H1 (cell line): ENCODE measurements around the gene NELFCD. TPM values are rescaled to one million over a fixed set of nuclear protein-coding genes. Genes with fewer than 3 reads are reported as not detected.

Experiments used
- CTCF ChIA-PET: fragments of 300-600 bp; sonication (Branson Sonifier 250); formaldehyde crosslinking; loops from one replicate; lab custom pipeline; 2021; ENCODE audit not compliant: partially characterized antibody; lab: Charles Lee
- POLR2A ChIA-PET: fragments of 300-600 bp; sonication (Branson Sonifier 250); formaldehyde crosslinking; loops from one replicate; lab custom pipeline; 2021; ENCODE audit warnings: inconsistent platforms; ENCODE audit not compliant: partially characterized antibody; lab: Charles Lee
- DNase-seq, 2 experiments: peaks; one replicate each; pipeline versions ENCODE4 v3.0.0 to v3.0.0-alpha.2; 2010 to 2022; ENCODE audit warnings: low spot score in 2 of 2, low read depth in 1 of 2, mixed read lengths in 1 of 2
- FAIRE-seq: peaks from 2 replicates; lab custom pipeline; 2011; peaks lifted over from hg19 to GRCh38; lab: Jason Lieb, UNC
- H2AFZ ChIP-seq: 2 replicates; pipeline ENCODE4 v1.8.1; 2012; ENCODE audit warnings: low read length, inconsistent platforms
- H2AK5ac ChIP-seq: 2 replicates; pipeline ENCODE4 v1.6.1; 2013; ENCODE audit warnings: low read depth, low read length
- H2BK120ac ChIP-seq: replicated peaks from 2 replicates; pipeline ENCODE3; 2013; ENCODE audit warnings: low read depth, low read length, inconsistent platforms
- H2BK12ac ChIP-seq: 2 replicates; pipeline ENCODE4 v1.6.1; 2013; ENCODE audit warnings: low read depth, low read length
- H2BK15ac ChIP-seq: 2 replicates; pipeline ENCODE4 v1.6.1; 2013; ENCODE audit warnings: low read length
- H2BK20ac ChIP-seq: 2 replicates; pipeline ENCODE4 v1.6.1; 2013; ENCODE audit warnings: low read length
- H2BK5ac ChIP-seq: 2 replicates; pipeline ENCODE4 v1.6.1; 2013; ENCODE audit warnings: low read depth, low read length
- H3K14ac ChIP-seq: 2 replicates; pipeline ENCODE4 v1.6.1; 2013; ENCODE audit warnings: inconsistent platforms; ENCODE audit not compliant: insufficient read length
- H3K18ac ChIP-seq: 2 replicates; pipeline ENCODE4 v1.6.1; 2013; ENCODE audit warnings: low read length; ENCODE audit errors: extremely low read depth
- H3K23ac ChIP-seq: 2 replicates; pipeline ENCODE4 v1.6.1; 2013; ENCODE audit warnings: inconsistent platforms; ENCODE audit not compliant: insufficient read length
- H3K23me2 ChIP-seq: 2 replicates; pipeline ENCODE4 v1.6.1; 2013; ENCODE audit warnings: low read depth, low read length
- H3K27ac ChIP-seq: 2 replicates; pipeline ENCODE4 v1.6.1; 2011; ENCODE audit warnings: low read depth, low read length, inconsistent platforms
- H3K27me3 ChIP-seq, 4 experiments: replicated peaks in 1 of 4; 1 replicate in 1 of 4; 2 replicates in 3 of 4; pipeline versions ENCODE4 v1.6.1 to v1.8.1; 2011 to 2013; ENCODE audit warnings: low read length in 3 of 4, mild to moderate bottlenecking in 3 of 4, inconsistent platforms in 2 of 4, mixed read lengths in 2 of 4, moderate library complexity in 1 of 4; ENCODE audit not compliant: control insufficient read depth in 3 of 4, insufficient read depth in 3 of 4; ENCODE audit errors: extremely low read depth in 1 of 4
- H3K36me3 ChIP-seq, 4 experiments: 2 replicates each; pipeline versions ENCODE4 v1.6.1 to v1.8.1; 2011 to 2013; ENCODE audit warnings: mild to moderate bottlenecking in 4 of 4, low read length in 3 of 4, moderate library complexity in 2 of 4, control low read depth in 1 of 4, inconsistent platforms in 1 of 4; ENCODE audit not compliant: insufficient read depth in 4 of 4, control insufficient read depth in 2 of 4
- H3K4ac ChIP-seq: replicated peaks from 2 replicates; pipeline ENCODE3; 2013; ENCODE audit warnings: low read length, low read depth, mixed read lengths, inconsistent platforms; ENCODE audit not compliant: insufficient read length
- H3K4me1 ChIP-seq, 4 experiments: replicated peaks in 1 of 4; 1 replicate in 1 of 4; 2 replicates in 3 of 4; pipeline versions ENCODE4 v1.6.1 to v1.8.1; 2011 to 2013; ENCODE audit warnings: low read length in 3 of 4, inconsistent platforms in 2 of 4, mixed read lengths in 1 of 4; ENCODE audit not compliant: insufficient read depth in 4 of 4, control insufficient read depth in 3 of 4
- H3K4me2 ChIP-seq, 2 experiments: 2 replicates each; pipeline versions ENCODE4 v1.6.1 to v1.8.1; 2011 to 2013; ENCODE audit warnings: low read depth in 2 of 2, low read length in 2 of 2, control low read depth in 1 of 2, inconsistent platforms in 1 of 2, mild to moderate bottlenecking in 1 of 2; ENCODE audit not compliant: insufficient read depth in 1 of 2
- H3K4me3 ChIP-seq, 4 experiments: fragments of 200-600, 300-600 bp in 1 of 4; sonication (generic), shearing (Covaris generic), sonication (Bioruptor Twin) in 1 of 4; 2 replicates each; pipeline versions ENCODE4 v1.5.1 to v1.8.1; 2011 to 2016; ENCODE audit warnings: low read length in 4 of 4, low read depth in 3 of 4, control low read depth in 2 of 4, inconsistent platforms in 2 of 4, mild to moderate bottlenecking in 2 of 4, mixed read lengths in 1 of 4, moderate library complexity in 1 of 4; ENCODE audit not compliant: insufficient read depth in 2 of 4; ENCODE audit errors: extremely low read depth in 1 of 4
- H3K56ac ChIP-seq: replicated peaks from 2 replicates; pipeline ENCODE3; 2013; ENCODE audit warnings: low read depth, mild to moderate bottlenecking, mixed read lengths, low read length, inconsistent platforms; ENCODE audit not compliant: insufficient read length
- H3K79me1 ChIP-seq: 2 replicates; pipeline ENCODE4 v1.6.1; 2013; ENCODE audit warnings: low read depth, low read length, control low read depth
- H3K79me2 ChIP-seq, 2 experiments: 2 replicates each; pipeline versions ENCODE4 v1.6.1 to v1.8.1; 2012 to 2013; ENCODE audit warnings: low read length in 2 of 2, mild to moderate bottlenecking in 2 of 2, inconsistent platforms in 1 of 2; ENCODE audit not compliant: insufficient read depth in 2 of 2, control insufficient read depth in 1 of 2
- H3K9ac ChIP-seq, 4 experiments: replicated peaks in 1 of 4; 1 replicate in 1 of 4; 2 replicates in 3 of 4; pipeline versions ENCODE4 v1.6.1 to v1.8.1; 2011 to 2013; ENCODE audit warnings: low read depth in 3 of 4, low read length in 3 of 4, control low read depth in 2 of 4, mild to moderate bottlenecking in 2 of 4, moderate library complexity in 2 of 4, inconsistent platforms in 1 of 4; ENCODE audit errors: extremely low read depth in 1 of 4
- H3K9me3 ChIP-seq, 2 experiments: 2 replicates each; pipeline versions ENCODE4 v1.6.1 to v1.8.1; 2012 to 2013; ENCODE audit warnings: mild to moderate bottlenecking in 2 of 2, moderate library complexity in 2 of 2, control low read depth in 1 of 2, inconsistent platforms in 1 of 2, low read depth in 1 of 2, low read length in 1 of 2, mixed read lengths in 1 of 2; ENCODE audit not compliant: insufficient read depth in 2 of 2
- H4K20me1 ChIP-seq, 2 experiments: replicated peaks in 1 of 2; 2 replicates each; pipeline versions ENCODE3 to v1.8.1; 2011 to 2013; ENCODE audit warnings: inconsistent platforms in 2 of 2, low read length in 2 of 2, mild to moderate bottlenecking in 1 of 2; ENCODE audit not compliant: insufficient read depth in 2 of 2, control insufficient read depth in 1 of 2
- H4K5ac ChIP-seq: 2 replicates; pipeline ENCODE4 v1.6.1; 2013; ENCODE audit warnings: low read length, low read depth, mixed read lengths, inconsistent platforms; ENCODE audit not compliant: insufficient read length
- H4K8ac ChIP-seq: 2 replicates; pipeline ENCODE4 v1.8.0; 2013; ENCODE audit warnings: mild to moderate bottlenecking, moderate library complexity, low read length, inconsistent platforms; ENCODE audit not compliant: insufficient read depth; ENCODE audit errors: extremely low read depth
- H4K91ac ChIP-seq: replicated peaks from 2 replicates; pipeline ENCODE3; 2013; ENCODE audit warnings: low read length, mixed read lengths, inconsistent platforms; ENCODE audit not compliant: insufficient read length
- BACH1 ChIP-seq: IDR thresholded peaks from 2 replicates; pipeline ENCODE4 v1.6.1; 2012; ENCODE audit warnings: low read length, improper control_type of control experiment
- CBX5 ChIP-seq: fragments of 300-800, 300-1000 bp; sonication (generic); IDR thresholded peaks from 2 replicates; pipeline ENCODE4 v1.7.1; 2016; ENCODE audit warnings: antibody characterized with exemption, low read length, low read depth
- CEBPB ChIP-seq: IDR thresholded peaks from 2 replicates; pipeline ENCODE4 v1.6.1; 2012; ENCODE audit warnings: low read depth, low read length
- CHD1 ChIP-seq: IDR thresholded peaks from 2 replicates; pipeline ENCODE4 v1.6.1; 2012; ENCODE audit warnings: low read depth, low read length, improper control_type of control experiment
- EZH2 ChIP-seq: fragments of 200-600 bp; sonication (generic); IDR thresholded peaks from 2 replicates; pipeline ENCODE4 v1.7.1; 2012; ENCODE audit warnings: low read depth, mild to moderate bottlenecking, moderate library complexity, low read length, inconsistent platforms; ENCODE audit not compliant: severe bottlenecking
- PHF8 ChIP-seq: fragments of 200-600 bp; sonication (generic); conservative IDR thresholded peaks from 2 replicates; pipeline ENCODE4 v1.7.1; 2012; ENCODE audit warnings: low read depth, mild to moderate bottlenecking, inconsistent platforms, low read length, moderate library complexity
- SIN3A ChIP-seq, 2 experiments: IDR thresholded peaks in 1 of 2; conservative IDR thresholded peaks in 1 of 2; 2 replicates each; pipeline ENCODE4 v1.6.1; 2011 to 2012; ENCODE audit warnings: low read length in 2 of 2, improper control_type of control experiment in 1 of 2, low read depth in 1 of 2, mild to moderate bottlenecking in 1 of 2
- SIX5 ChIP-seq: IDR thresholded peaks from 2 replicates; pipeline ENCODE4 v1.6.1; 2011; ENCODE audit warnings: mild to moderate bottlenecking, low read depth, low read length
- SUZ12 ChIP-seq: fragments of 200-600 bp; sonication (generic); IDR thresholded peaks from 2 replicates; pipeline ENCODE4 v1.6.1; 2012; ENCODE audit warnings: mild to moderate bottlenecking, inconsistent platforms, low read length, moderate library complexity, mixed read lengths
- TEAD4 ChIP-seq: IDR thresholded peaks from 2 replicates; pipeline ENCODE4 v1.6.1; 2012; ENCODE audit warnings: low read depth, low read length, inconsistent platforms, mixed read lengths
- WGBS, 2 experiments: shearing (Covaris generic) in 1 of 2; methylation state at CpG; one replicate each; pipeline versions ENCODE4 v1.1.6 to v1.1.7; 2013 to 2015; ENCODE audit warnings: low lambda C conversion rate in 2 of 2, mixed read lengths in 2 of 2, inconsistent platforms in 1 of 2, low coverage in 1 of 2, missing lambda C conversion rate in 1 of 2; ENCODE audit not compliant: insufficient replicate concordance in 2 of 2, insufficient coverage in 1 of 2, insufficient read length in 1 of 2; ENCODE audit errors: extremely low coverage in 1 of 2, missing lambda C conversion rate in 1 of 2; 5-methylcytosine and 5-hydroxymethylcytosine counted together
- polyA plus RNA-seq, 7 experiments: library from polyadenylated mRNA; depleted of rRNA in 3 of 7; stranded (reverse) in 5 of 7; unstranded in 2 of 7; fragments of >200 nt in 5 of 7; fragments of 200-250 nt in 2 of 7; gene quantifications; 1 replicate in 5 of 7; 2 replicates in 1 of 7; 4 replicates in 1 of 7; pipeline versions ENCODE4 v1.2.1 to v1.2.3, GENCODE V29; 2011 to 2013; ENCODE audit warnings: missing spikeins in 2 of 7, mixed read lengths in 2 of 7
- total RNA-seq: library from RNA; stranded (reverse); fragmentation: NEBNext Ultra II Directional; extraction: Animal tissue kit (Norgen Biotek cat#: 25700); gene quantifications from 2 replicates; pipeline ENCODE4 v1.2.1, GENCODE V29; 2021
- TF ChIP-seq, protein P1 (sequence below), 3 experiments: IDR thresholded peaks; 1 replicate in 2 of 3; 2 replicates in 1 of 3; pipeline versions ENCODE4 v1.5.1 to v1.6.1; 2011; ENCODE audit warnings: low read length in 3 of 3, mild to moderate bottlenecking in 3 of 3, inconsistent platforms in 2 of 3, low read depth in 1 of 3, moderate library complexity in 1 of 3; ENCODE audit not compliant: insufficient read depth in 1 of 3; ENCODE audit errors: control extremely low read depth in 1 of 3

The NELFCD gene
- total and polyA plus RNA-seq, 2 of the 8 experiments (the other 6 are each of a cell fraction or from before 2014, with no cell fraction given) = 35.5 to 59.6 TPM

DNA sequence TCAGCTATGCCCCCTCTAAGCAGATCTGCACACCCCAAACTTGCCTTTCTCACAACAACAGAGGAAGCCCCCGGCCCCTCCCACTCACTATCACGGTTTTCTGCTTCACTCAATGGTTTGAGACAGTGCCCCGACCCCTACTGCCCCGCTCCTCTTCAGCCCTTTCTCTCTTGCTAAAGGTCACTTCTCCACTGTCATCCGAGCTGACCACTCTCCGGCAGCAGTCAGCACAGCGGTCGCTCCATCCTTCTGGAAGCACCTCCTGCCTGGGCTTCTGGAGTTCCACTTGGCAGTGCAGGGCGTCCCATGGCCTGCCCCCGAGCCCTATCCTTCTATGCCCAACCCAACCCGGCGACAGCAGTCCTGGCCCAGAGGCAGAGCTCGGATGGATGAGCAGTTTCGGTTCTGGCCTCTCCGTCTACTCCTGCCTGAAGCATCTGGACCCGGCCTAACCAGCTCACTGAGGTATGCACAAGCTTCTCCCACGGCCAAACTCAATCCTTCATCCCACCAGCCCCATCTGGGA lies 21.9 kb downstream of the NELFCD start:
- Histone ChIP-seq H2AK5ac (no peak overlapping the region), H4K8ac (no peak overlapping the region), H3K79me1 (no peaks in the 10 kb centered on the region), H3K4me3 (no peak overlapping the region), H3K79me2 (no peaks in the 10 kb centered on the region), H4K5ac (no peak overlapping the region), H3K9me3 (no peaks in the 10 kb centered on the region), H2BK20ac (no peak overlapping the region), H3K36me3 (no peaks in the 10 kb centered on the region), H3K23me2 (peaks cover 2% of the 10 kb centered on the region; the same call in 1 of the 2 replicates), H3K27ac (no peak overlapping the region), H3K18ac (no peak overlapping the region), H4K20me1 (peaks cover 0 to 6% of the 10 kb centered on the region in 2 experiments), H4K91ac (no peak overlapping the region), H2BK5ac (no peak overlapping the region), H3K4ac (no peak overlapping the region), H2BK15ac (no peak overlapping the region), H2BK120ac (no peak overlapping the region), H3K9ac (no peak overlapping the region), H3K27me3 (peaks cover 0 to 6% (median 2%) of the 10 kb centered on the region in 4 experiments; a peak in 3 of 7 replicates), H3K4me2 (no peak overlapping the region), H3K56ac (no peak overlapping the region), H3K23ac (no peak overlapping the region), H2BK12ac (no peak overlapping the region), H3K4me1 (peaks cover 0 to 8% (median 5%) of the 10 kb centered on the region in 4 experiments; a peak in 3 of 7 replicates), H3K14ac (no peak overlapping the region), H2AFZ (no peak overlapping the region)
- no peak for FAIRE-seq
- CTCF ChIA-PET = interaction anchor here (0.8 kb wide), 1 partner anchor 219 kb away, joined by 4 read pairs; no protein-coding TSS in a partner anchor
- DNase-seq = no peak
- 87% methylated on average over 17 of the region's 17 CpGs; no CpG with 5 or more reads in 1 of the 2 experiments for WGBS, 2 experiments
- POLR2A ChIA-PET = interaction anchor here (2.0 kb wide), 1 partner anchor 10 kb away, joined by 6 read pairs; no protein-coding TSS in a partner anchor
- no peak for TF ChIP-seq EZH2
- no peak for TF ChIP-seq CHD1
- TF ChIP-seq CEBPB = no peak
- no peak for TF ChIP-seq BACH1
- TF ChIP-seq SIN3A (conservative IDR thresholded peaks at IDR 0.05 in 1 of 2, IDR thresholded peaks at IDR 0.05 in 1 of 2; ENCODE audit: low read depth in 1 of 2, low read length in 2 of 2) = no peak
- TF ChIP-seq CBX5 = no peak
- TF ChIP-seq, protein P1, sequence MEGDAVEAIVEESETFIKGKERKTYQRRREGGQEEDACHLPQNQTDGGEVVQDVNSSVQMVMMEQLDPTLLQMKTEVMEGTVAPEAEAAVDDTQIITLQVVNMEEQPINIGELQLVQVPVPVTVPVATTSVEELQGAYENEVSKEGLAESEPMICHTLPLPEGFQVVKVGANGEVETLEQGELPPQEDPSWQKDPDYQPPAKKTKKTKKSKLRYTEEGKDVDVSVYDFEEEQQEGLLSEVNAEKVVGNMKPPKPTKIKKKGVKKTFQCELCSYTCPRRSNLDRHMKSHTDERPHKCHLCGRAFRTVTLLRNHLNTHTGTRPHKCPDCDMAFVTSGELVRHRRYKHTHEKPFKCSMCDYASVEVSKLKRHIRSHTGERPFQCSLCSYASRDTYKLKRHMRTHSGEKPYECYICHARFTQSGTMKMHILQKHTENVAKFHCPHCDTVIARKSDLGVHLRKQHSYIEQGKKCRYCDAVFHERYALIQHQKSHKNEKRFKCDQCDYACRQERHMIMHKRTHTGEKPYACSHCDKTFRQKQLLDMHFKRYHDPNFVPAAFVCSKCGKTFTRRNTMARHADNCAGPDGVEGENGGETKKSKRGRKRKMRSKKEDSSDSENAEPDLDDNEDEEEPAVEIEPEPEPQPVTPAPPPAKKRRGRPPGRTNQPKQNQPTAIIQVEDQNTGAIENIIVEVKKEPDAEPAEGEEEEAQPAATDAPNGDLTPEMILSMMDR (IDR thresholded peaks at IDR 0.05; ENCODE audit: control extremely low read depth in 1 of 3, insufficient read depth in 1 of 3, low read depth in 1 of 3, low read length in 3 of 3) = no peak
- no peak for TF ChIP-seq PHF8
- TF ChIP-seq SUZ12 = no peak
- no peak for TF ChIP-seq SIX5
- TF ChIP-seq TEAD4 = no peak
